ENCODE measurements around the gene SPATA46.

- no peak for TF ChIP-seq CTCF (IDR thresholded peaks at IDR 0.05)
- TF ChIP-seq POLR2A (IDR thresholded peaks at IDR 0.05) = no peak
- no peak for TF ChIP-seq POLR2AphosphoS5 (IDR thresholded peaks at IDR 0.05)
Observed at GRCh38 chr1:162364498-162364897, 12.2 kb downstream of the SPATA46 start.
